GM18873 (cell line): Measurements from ENCODE around the gene TGFB1.
"Not testable (repeated sequence)": the region's sequence is repeated elsewhere in the genome, so short reads cannot be mapped to it uniquely, and the experiment has no call there.

Experiments used
- ATAC-seq: cut with Tn5 transposase; IDR thresholded peaks from one replicate; pipeline ENCODE4 v1.9.1; 2021; ENCODE audit warnings: mild to moderate bottlenecking, moderate library complexity, moderate number of reproducible peaks; ENCODE audit not compliant: unreplicated experiment, low FRiP score

Gene TGFB1

DNA sequence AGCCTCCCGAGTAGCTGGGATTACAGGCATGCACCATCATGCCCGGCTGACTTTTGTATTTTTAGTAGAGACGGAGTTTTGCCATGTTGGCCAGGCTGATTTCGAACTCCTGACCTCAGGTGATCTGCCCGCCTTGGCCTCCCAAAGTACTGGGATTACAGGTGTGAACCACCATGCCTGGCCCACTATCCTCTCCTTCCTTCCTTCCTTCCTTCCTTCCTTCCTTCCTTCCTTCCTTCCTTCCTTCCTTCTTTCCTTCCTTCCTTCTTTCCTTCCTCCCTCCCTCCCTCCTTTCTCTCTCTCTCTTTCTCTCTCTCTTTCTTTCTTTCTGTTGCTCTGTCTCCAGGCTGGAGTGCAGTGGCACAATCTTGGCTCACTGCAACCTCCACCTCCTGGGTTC, 17.4 kb upstream of the TGFB1 start:
- not testable (repeated sequence) for ATAC-seq

DNA sequence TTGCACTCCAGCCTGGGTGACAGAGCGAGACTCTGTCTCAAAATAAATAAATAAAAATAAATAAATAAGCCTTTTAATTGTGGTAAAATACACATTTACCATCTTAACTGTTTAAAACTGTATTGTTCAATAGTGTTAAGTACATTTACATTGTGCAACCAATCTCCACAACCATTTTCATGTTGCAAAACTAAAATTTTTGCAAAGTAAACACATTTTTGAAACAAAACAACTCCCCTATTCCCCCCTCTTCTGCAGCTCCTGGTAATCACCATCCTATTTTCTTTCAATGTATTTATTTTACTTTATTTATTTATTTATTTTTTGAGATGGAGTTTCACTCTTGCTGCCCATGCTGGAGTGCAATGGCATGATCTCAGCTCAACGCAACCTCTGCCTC, 16.0 kb upstream of the TGFB1 start:
- ATAC-seq, result no peak

DNA sequence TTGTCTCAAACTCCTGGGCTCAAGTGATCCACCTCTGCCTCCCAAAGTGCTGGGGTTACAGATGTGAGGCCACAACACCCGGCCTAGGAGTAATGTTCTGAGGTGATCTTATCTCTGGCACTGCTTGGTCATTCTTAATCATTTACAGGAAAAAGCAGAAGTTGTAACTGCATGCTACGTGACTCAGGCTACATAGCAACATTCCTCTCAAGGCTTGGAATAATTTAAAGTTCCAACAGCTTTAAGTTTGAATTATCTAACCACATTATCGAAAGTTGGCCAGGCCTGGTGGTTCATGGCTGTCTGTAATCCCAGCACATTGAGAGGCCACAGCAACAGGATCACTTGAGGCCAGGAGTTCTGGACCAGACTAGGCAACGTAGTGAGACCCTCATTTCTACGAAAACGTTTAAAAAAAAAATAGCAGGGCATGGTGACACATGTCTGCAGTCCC, 14.2 kb upstream of the TGFB1 start:
- no peak for ATAC-seq

DNA sequence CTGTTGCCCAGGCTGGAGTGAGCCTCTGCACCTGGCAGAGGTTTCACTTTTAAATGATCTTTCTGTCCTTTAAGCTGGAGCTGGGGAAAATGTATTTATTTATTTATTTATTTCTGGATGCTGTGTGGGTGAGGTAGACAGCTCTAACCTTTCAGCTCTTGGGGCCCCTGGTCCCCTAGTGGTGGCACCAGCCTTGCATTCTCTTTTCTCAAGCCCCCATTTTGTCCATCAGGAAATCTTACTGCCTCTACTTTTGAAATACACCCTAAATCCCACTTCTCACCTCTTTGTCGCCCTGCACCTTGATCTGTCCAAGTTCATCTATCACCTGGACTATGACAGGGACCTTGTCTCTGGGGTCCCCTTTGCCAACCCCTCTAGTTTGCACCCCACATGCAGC, 12.4 kb upstream of the TGFB1 start:
- ATAC-seq, result no peak

GRCh38 chr19:41364524-41365391, 11.0 kb upstream of the TGFB1 start:
- no peak for ATAC-seq

- peak; percentile 75 for ATAC-seq
Observed at GRCh38 chr19:41363753-41364523, 10.2 kb upstream of the TGFB1 start, which contains the start of gene B9D2. Gene B9D2, minus strand, starts transcription at chr19:41364149. Its CDS starts 630 bp downstream, at chr19:41363519.

GRCh38 chr19:41363371-41363752, 9.6 kb upstream of the TGFB1 start:
- ATAC-seq, result peak; percentile 3

- ATAC-seq, result no peak
Observed at GRCh38 chr19:41362143-41362847, 8.6 kb upstream of the TGFB1 start.

GRCh38 chr19:41359741-41360140, 6.0 kb upstream of the TGFB1 start:
- ATAC-seq, result no peak

GRCh38 chr19:41357746-41358145, 4.0 kb upstream of the TGFB1 start:
- ATAC-seq, result no peak

- no peak for ATAC-seq
Observed at GRCh38 chr19:41356984-41357739, 3.4 kb upstream of the TGFB1 start.

- ATAC-seq, result no peak
Observed at GRCh38 chr19:41355802-41356201, 2.1 kb upstream of the TGFB1 start.

DNA sequence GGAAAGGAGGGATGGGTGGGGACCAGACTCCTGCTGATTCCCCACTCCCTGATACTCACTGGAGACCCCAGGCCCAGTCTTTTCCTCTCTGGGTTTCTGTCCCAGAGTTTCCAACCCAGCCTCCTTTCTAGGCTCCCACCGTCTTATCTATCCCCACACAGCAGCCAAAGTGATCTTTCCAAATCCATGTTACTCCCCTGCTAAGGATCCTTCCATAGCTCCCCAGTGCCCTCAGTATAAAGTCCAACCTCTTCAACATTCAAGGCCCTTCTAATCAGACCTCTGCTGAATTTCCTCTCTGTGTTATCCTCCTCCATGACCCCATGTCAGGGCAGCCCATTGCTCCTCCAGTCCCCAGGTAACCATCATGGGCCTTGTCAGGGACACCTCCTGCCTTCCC, 1.3 kb upstream of the TGFB1 start:
- ATAC-seq, result no peak

DNA sequence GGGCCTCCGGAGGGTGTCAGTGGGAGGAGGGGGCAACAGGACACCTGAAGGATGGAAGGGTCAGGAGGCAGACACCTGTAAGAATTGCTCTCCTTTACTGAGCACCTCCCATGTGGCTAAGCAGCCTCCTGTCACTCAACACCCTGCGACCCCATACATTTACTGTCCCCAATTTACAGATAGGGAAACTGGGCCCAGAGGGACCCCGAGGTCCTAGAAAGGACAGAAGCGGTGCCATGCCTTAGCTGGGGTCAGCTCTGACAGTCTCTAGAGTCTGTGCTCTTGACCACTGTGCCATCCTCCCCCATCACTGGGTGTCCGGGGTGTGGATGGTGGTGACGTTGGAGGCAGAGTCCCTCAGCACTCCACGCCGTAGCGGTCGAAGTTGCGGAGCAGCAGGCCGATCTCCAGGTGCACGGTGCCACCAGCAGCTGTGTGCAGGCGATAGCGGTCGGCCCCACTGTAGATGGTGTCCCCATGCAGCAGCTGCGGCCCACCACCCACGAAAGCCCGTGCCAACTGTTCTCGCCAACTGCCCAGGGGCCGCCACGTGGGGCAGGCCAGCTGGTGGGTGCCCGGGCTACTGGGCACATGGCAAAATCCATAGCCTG, 726 bp upstream of the TGFB1 start:
- no peak for ATAC-seq

DNA sequence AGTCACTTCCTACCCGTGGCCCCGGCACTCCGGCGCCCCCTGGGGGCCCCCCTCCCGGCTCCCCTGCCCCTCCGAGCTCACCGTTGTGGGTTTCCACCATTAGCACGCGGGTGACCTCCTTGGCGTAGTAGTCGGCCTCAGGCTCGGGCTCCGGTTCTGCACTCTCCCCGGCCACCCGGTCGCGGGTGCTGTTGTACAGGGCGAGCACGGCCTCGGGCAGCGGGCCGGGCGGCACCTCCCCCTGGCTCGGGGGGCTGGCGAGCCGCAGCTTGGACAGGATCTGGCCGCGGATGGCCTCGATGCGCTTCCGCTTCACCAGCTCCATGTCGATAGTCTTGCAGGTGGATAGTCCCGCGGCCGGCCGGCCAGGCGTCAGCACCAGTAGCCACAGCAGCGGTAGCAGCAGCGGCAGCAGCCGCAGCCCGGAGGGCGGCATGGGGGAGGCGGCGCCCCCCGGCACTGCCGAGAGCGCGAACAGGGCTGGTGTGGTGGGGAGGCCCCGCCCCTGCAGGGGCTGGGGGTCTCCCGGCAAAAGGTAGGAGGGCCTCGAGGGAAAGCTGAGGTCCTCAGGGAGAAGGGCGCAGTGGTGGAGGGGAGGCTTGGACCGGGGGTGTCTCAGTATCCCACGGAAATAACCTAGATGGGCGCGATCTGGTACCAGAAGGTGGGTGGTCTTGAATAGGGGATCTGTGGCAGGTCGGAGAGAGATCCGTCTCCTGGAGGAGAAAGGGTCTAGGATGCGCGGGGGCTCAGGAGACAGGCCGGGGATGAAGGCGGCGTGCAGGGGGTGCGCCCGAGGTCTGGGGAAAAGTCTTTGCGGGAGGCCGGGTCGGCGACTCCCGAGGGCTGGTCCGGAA, 885 bp downstream of the TGFB1 start:
- no peak for ATAC-seq

- no peak for ATAC-seq
Observed at GRCh38 chr19:41352279-41352608, 1.5 kb downstream of the TGFB1 start.

DNA sequence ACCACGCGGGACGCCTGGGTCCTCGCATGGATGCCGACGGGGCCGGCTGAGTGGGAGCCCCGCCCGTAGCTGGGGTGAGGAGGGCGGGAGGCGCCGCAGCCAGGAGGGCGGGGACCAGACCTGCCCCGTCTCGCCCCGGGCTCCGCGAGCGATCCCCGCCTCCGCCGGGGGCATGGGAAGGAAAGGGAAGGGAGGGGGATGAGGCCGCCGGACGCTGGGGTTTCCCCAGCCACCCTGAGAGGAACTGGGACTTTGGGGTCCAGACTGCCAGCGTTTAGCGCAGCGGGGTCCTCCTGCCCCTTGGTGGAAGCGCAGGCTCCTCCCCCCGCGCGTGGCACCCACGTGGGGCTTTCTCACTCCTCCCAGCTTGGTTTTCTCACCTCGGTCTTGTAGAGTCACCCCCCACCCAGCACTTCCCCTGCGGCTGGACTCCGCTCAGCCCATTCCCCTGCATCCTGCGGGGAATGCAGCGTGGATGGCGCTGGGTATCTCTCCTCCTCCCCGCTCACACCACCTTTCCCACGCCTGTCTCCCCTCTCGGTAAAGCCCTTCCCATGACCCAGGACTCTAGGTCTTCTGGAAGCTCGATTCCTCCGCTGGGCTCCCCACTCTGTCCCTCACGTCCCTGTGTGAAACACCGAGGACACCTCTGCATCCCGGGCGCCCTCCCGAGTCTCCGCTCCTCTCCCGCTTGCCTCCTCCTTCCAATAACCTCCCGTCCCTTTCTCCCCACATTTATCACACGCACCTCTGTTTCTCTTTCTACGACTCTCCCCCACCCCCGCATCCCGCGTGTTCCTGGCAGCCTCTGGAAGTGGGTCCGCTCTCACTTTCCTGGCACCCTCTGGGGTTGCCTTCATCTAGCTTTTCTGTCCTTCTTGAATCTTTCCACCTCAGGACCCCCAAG, 2.1 kb downstream of the TGFB1 start:
- no peak for ATAC-seq

DNA sequence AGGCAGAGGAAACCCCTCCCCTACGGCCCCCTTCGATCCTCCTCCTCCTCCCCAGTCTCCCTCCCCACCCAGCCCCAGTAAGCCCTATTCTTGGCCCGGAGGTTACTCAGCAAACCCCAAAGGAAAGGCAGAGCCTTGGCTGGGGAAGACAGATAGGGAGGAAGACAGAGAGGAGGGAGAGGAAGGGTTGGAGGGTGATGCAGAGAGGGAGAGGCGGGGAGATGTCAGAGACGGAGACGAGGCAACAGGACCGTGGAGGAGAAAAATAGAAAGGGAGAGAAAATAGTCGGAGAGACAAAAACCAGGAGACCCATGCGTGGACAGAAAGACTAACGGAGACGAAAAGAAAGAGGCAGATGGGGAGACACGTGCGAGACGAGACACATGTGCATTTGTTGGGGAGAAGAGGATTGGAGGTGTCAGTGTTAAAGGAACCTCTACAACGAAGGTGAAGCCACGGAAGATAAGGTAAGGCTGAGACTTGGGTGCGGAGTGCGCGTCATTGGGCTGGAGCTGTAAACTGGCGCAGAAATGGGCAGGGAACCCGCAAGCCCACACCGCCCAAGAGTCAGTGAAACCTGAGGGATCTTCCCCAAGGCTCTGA, 2.9 kb downstream of the TGFB1 start:
- no peak for ATAC-seq
